Endothelial cell of umbilical vein (primary cell): Measurements from ENCODE around the gene DNAJC3. TPM values are rescaled to one million over a fixed set of nuclear protein-coding genes. Genes with fewer than 3 reads are reported as not detected.

Experiments used
- BruUV-seq: library from RNA; stranded (reverse); fragments of 400-500 nt; replicated peaks from 2 replicates; lab custom pipeline; 2021; lab: Mats Ljungman, UMichigan
- CTCF ChIA-PET: fragments of 300-600, 350-600 bp; sonication (Branson Sonifier 250); formaldehyde crosslinking; loops from one replicate; lab custom pipeline; 2021; ENCODE audit warnings: antibody characterized with exemption, inconsistent platforms; lab: Charles Lee
- POLR2A ChIA-PET: fragments of 300-600, 350-600 bp; sonication (Branson Sonifier 250); formaldehyde crosslinking; loops from one replicate; lab custom pipeline; 2021; ENCODE audit warnings: antibody characterized with exemption, inconsistent platforms; lab: Charles Lee
- DNase-seq: peaks from one replicate; pipeline ENCODE4 v3.0.0-alpha.2; 2011; ENCODE audit warnings: low read depth, low spot score
- FAIRE-seq: peaks from 2 replicates; lab custom pipeline; 2011; peaks lifted over from hg19 to GRCh38; lab: Jason Lieb, UNC
- H2AFZ ChIP-seq: 2 replicates; pipeline ENCODE4 v1.6.0; 2012; ENCODE audit warnings: low read depth, low read length, control low read depth, inconsistent platforms
- H3K27ac ChIP-seq: 2 replicates; pipeline ENCODE4 v1.5.1; 2011; ENCODE audit warnings: low read depth, mild to moderate bottlenecking, control low read depth, low read length, moderate library complexity; ENCODE audit not compliant: insufficient read depth
- H3K27me3 ChIP-seq, 2 experiments: 2 replicates each; pipeline versions ENCODE4 v1.6.0 to v1.6.1; 2011; ENCODE audit warnings: low read length in 2 of 2, mixed read lengths in 1 of 2; ENCODE audit not compliant: control insufficient read depth in 2 of 2, insufficient read depth in 2 of 2
- H3K36me3 ChIP-seq, 2 experiments: 2 replicates in 1 of 2; 3 replicates in 1 of 2; pipeline ENCODE4 v1.5.1; 2011; ENCODE audit warnings: low read length in 2 of 2, mild to moderate bottlenecking in 1 of 2, moderate library complexity in 1 of 2; ENCODE audit not compliant: control insufficient read depth in 2 of 2, insufficient read depth in 2 of 2; ENCODE audit errors: extremely low read depth in 1 of 2
- H3K4me1 ChIP-seq: 3 replicates; pipeline ENCODE4 v1.5.1; 2011; ENCODE audit warnings: mild to moderate bottlenecking, low read length; ENCODE audit not compliant: control insufficient read depth, insufficient read depth; ENCODE audit errors: extremely low read depth
- H3K4me2 ChIP-seq: 2 replicates; pipeline ENCODE4 v1.6.1; 2011; ENCODE audit warnings: low read length, control low read depth, mixed read lengths; ENCODE audit not compliant: insufficient read depth
- H3K4me3 ChIP-seq, 3 experiments: fragments of 200-600 bp in 1 of 3; sonication (generic), shearing (Covaris generic) in 1 of 3; replicated peaks in 1 of 3; 2 replicates each; pipeline ENCODE4 v1.5.1; 2011 to 2016; ENCODE audit warnings: control low read depth in 3 of 3, low read length in 3 of 3, mild to moderate bottlenecking in 2 of 3, inconsistent platforms in 1 of 3, low read depth in 1 of 3, moderate library complexity in 1 of 3; ENCODE audit not compliant: insufficient read depth in 1 of 3
- H3K79me2 ChIP-seq: 2 replicates; pipeline ENCODE4 v1.6.0; 2012; ENCODE audit warnings: low read length, inconsistent platforms; ENCODE audit not compliant: control insufficient read depth, insufficient read depth
- H3K9ac ChIP-seq: replicated peaks from 2 replicates; pipeline ENCODE3; 2011; ENCODE audit warnings: low read length, control low read depth; ENCODE audit not compliant: insufficient read depth; ENCODE audit errors: extremely low read depth
- H3K9me1 ChIP-seq: replicated peaks from 3 replicates; pipeline ENCODE4 v1.6.0; 2011; ENCODE audit warnings: mild to moderate bottlenecking, low read length; ENCODE audit not compliant: control insufficient read depth, insufficient read depth; ENCODE audit errors: extremely low read depth
- H3K9me3 ChIP-seq: replicated peaks from 2 replicates; pipeline ENCODE4 v1.5.1; 2012; ENCODE audit warnings: low read length, inconsistent platforms; ENCODE audit not compliant: control insufficient read depth, insufficient read depth
- H4K20me1 ChIP-seq: replicated peaks from 2 replicates; pipeline ENCODE3; 2011; ENCODE audit warnings: mild to moderate bottlenecking, low read length; ENCODE audit not compliant: control insufficient read depth, insufficient read depth; ENCODE audit errors: extremely low read depth
- EZH2 ChIP-seq: IDR thresholded peaks from 2 replicates; pipeline ENCODE4 v1.6.1; 2012; ENCODE audit warnings: borderline replicate concordance, low read depth, mild to moderate bottlenecking, moderate library complexity, low read length, inconsistent platforms; ENCODE audit not compliant: severe bottlenecking
- FOS ChIP-seq: IDR thresholded peaks from 2 replicates; pipeline ENCODE4 v1.6.1; 2011; ENCODE audit warnings: mild to moderate bottlenecking, low read length, moderate library complexity, borderline replicate concordance; ENCODE audit not compliant: insufficient read depth
- GATA2 ChIP-seq: IDR thresholded peaks from 2 replicates; pipeline ENCODE4 v1.7.0; 2011; ENCODE audit warnings: low read depth, mild to moderate bottlenecking, moderate library complexity, mixed read lengths, low read length; ENCODE audit not compliant: insufficient read length, insufficient read depth
- JUN ChIP-seq: IDR thresholded peaks from 2 replicates; pipeline ENCODE4 v1.6.1; 2011; ENCODE audit warnings: borderline replicate concordance, low read depth; ENCODE audit not compliant: insufficient read length, insufficient read depth
- MYC ChIP-seq: IDR thresholded peaks from one replicate; pipeline ENCODE4 v1.6.1; 2011; ENCODE audit warnings: mild to moderate bottlenecking, low read depth, low read length
- POLR2A ChIP-seq: IDR thresholded peaks from 2 replicates; pipeline ENCODE4 v1.6.1; 2012; ENCODE audit warnings: low read depth, mild to moderate bottlenecking, control low read depth, low read length
- POLR2AphosphoS5 ChIP-seq: IDR thresholded peaks from 2 replicates; pipeline ENCODE4 v1.6.1; 2012; ENCODE audit warnings: low read depth, mild to moderate bottlenecking, control low read depth, low read length, moderate library complexity; ENCODE audit not compliant: insufficient read depth
- dilution Hi-C: fragments of 300-500 bp; cut with MboI; formaldehyde crosslinking; loops from one replicate; pipeline ENCODE4 v1.15.0; 2019; ENCODE audit warnings: low sequenced_read_pairs; ENCODE audit not compliant: extremely low pct_ligation_motif_present
- intact Hi-C: fragments of 100-400 bp; cut with micrococcal nuclease; formaldehyde crosslinking; loops from one replicate; pipeline ENCODE4 v1.10.0; 2022
- polyA plus RNA-seq, 4 experiments: library from polyadenylated mRNA; depleted of rRNA in 3 of 4; stranded (reverse) in 3 of 4; unstranded in 1 of 4; fragments of >200 nt; gene quantifications; 2 replicates each; pipeline versions ENCODE4 v1.2.1 to v1.2.3, GENCODE V29; 2011 to 2012; ENCODE audit warnings: missing spikeins in 1 of 4
- total RNA-seq: library from RNA; stranded (reverse); gene quantifications from 2 replicates; pipeline ENCODE4 v1.2.3, GENCODE V29; 2021
- TF ChIP-seq, protein P1 (sequence below): IDR thresholded peaks from 2 replicates; pipeline ENCODE4 v1.6.1; 2011; ENCODE audit not compliant: insufficient read depth, insufficient read length
- TF ChIP-seq, protein P2 (sequence below), 2 donors: IDR thresholded peaks; 1 replicate in 1 of 2; 2 replicates in 1 of 2; pipeline ENCODE4 v1.5.1; 2011; ENCODE audit warnings: low read length in 2 of 2, mild to moderate bottlenecking in 2 of 2, moderate library complexity in 2 of 2, control low read depth in 1 of 2, inconsistent platforms in 1 of 2, low read depth in 1 of 2; ENCODE audit not compliant: insufficient read depth in 1 of 2; ENCODE audit errors: extremely low read depth in 1 of 2

Gene DNAJC3
- total and polyA plus RNA-seq, 2 donors (not counting 3 experiments of a cell fraction or from before 2014, with no cell fraction given), result 17.0 to 51.2 TPM

DNA sequence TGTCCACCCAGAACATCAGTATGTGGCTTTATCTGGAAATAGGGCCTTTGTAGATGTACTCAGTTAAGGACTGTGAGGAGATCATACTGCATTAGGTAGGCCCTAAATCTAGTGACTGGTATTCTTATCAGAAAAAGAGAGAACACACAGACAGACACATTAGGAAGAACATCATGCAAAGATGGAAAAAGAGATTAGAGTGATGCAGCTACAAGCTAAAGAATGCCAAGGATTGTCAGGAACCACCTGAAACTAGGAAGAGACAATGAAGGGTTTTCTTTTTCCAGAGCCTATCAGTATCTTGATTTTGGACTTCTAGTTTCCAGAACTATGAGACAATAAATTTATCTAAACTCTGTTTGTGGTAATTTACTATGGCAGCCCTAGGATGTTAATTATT lies 17.4 kb upstream of the DNAJC3 start:
- Histone ChIP-seq H3K4me2 (no peak overlapping the region), H3K9ac (no peak overlapping the region), H4K20me1 (no peaks in the 10 kb centered on the region), H2AFZ (no peak overlapping the region), H3K9me1 (no peaks in the 10 kb centered on the region), H3K9me3 (no peaks in the 10 kb centered on the region), H3K4me3 (no peak overlapping the region), H3K27me3 (peaks cover 6 to 10% of the 10 kb centered on the region in 2 experiments), H3K36me3 (no peaks in the 10 kb centered on the region), H3K27ac (no peak overlapping the region), H3K4me1 (no peaks in the 10 kb centered on the region), H3K79me2 (no peaks in the 10 kb centered on the region)
- intact Hi-C loops (no loop called here), dilution Hi-C loops (no loop called here)
- no peak for DNase-seq
- BruUV-seq, result no TSS peak
- ChIA-PET POLR2A (no interaction called here), CTCF (interaction anchor here (1.9 to 4.3 kb wide), 3 partner anchors 29 to 174 kb away, joined by 4 to 139 read pairs (median 32); no protein-coding TSS in a partner anchor)
- TF ChIP-seq GATA2 (no peak), MYC (no peak), FOS (no peak), POLR2AphosphoS5 (no peak), EZH2 (no peak), JUN (no peak), POLR2A (no peak)
- TF ChIP-seq, protein P1, sequence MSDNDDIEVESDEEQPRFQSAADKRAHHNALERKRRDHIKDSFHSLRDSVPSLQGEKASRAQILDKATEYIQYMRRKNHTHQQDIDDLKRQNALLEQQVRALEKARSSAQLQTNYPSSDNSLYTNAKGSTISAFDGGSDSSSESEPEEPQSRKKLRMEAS, result no peak
- TF ChIP-seq, protein P2, sequence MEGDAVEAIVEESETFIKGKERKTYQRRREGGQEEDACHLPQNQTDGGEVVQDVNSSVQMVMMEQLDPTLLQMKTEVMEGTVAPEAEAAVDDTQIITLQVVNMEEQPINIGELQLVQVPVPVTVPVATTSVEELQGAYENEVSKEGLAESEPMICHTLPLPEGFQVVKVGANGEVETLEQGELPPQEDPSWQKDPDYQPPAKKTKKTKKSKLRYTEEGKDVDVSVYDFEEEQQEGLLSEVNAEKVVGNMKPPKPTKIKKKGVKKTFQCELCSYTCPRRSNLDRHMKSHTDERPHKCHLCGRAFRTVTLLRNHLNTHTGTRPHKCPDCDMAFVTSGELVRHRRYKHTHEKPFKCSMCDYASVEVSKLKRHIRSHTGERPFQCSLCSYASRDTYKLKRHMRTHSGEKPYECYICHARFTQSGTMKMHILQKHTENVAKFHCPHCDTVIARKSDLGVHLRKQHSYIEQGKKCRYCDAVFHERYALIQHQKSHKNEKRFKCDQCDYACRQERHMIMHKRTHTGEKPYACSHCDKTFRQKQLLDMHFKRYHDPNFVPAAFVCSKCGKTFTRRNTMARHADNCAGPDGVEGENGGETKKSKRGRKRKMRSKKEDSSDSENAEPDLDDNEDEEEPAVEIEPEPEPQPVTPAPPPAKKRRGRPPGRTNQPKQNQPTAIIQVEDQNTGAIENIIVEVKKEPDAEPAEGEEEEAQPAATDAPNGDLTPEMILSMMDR (IDR thresholded peaks at IDR 0.05; ENCODE audit: extremely low read depth in 1 of 2, insufficient read depth in 1 of 2, low read depth in 1 of 2, low read length in 2 of 2), result no peak
- no peak for FAIRE-seq
